Keratinocyte (primary cell): ENCODE data around the gene FRY. TPM values are rescaled to one million over a fixed set of nuclear protein-coding genes. Genes with fewer than 3 reads are reported as not detected.

Experiments
- DNase-seq: peaks from one replicate; pipeline ENCODE4 v3.0.0-alpha.2; 2011; ENCODE audit warnings: low read depth, missing footprints, low spot score
- FAIRE-seq: peaks from 2 replicates; lab custom pipeline; 2011; peaks lifted over from hg19 to GRCh38; lab: Jason Lieb, UNC
- H2AFZ ChIP-seq: 2 replicates; pipeline ENCODE4 v1.6.0; 2012; ENCODE audit warnings: low read length, control low read depth, inconsistent platforms; ENCODE audit not compliant: control insufficient read depth
- H3K27ac ChIP-seq: 2 replicates; pipeline ENCODE4 v1.5.1; 2011; ENCODE audit warnings: low read length; ENCODE audit not compliant: control insufficient read depth, insufficient read depth
- H3K27me3 ChIP-seq: 3 replicates; pipeline ENCODE4 v1.6.0; 2011; ENCODE audit warnings: low read length; ENCODE audit not compliant: control insufficient read depth, insufficient read depth; ENCODE audit errors: extremely low read depth
- H3K36me3 ChIP-seq, 2 experiments: 2 replicates in 1 of 2; 3 replicates in 1 of 2; pipeline ENCODE4 v1.5.1; 2011; ENCODE audit warnings: low read length in 2 of 2, mild to moderate bottlenecking in 1 of 2; ENCODE audit not compliant: control insufficient read depth in 2 of 2, insufficient read depth in 2 of 2; ENCODE audit errors: extremely low read depth in 1 of 2
- H3K4me1 ChIP-seq: 3 replicates; pipeline ENCODE4 v1.5.1; 2011; ENCODE audit warnings: low read length; ENCODE audit not compliant: control insufficient read depth, insufficient read depth; ENCODE audit errors: extremely low read depth
- H3K4me2 ChIP-seq: 3 replicates; pipeline ENCODE4 v1.6.0; 2011; ENCODE audit warnings: low read depth, low read length; ENCODE audit not compliant: control insufficient read depth, insufficient read depth; ENCODE audit errors: extremely low read depth
- H3K4me3 ChIP-seq, 3 experiments: fragments of 200-600 bp in 1 of 3; sonication (generic) in 1 of 3; 2 replicates in 2 of 3; 3 replicates in 1 of 3; pipeline ENCODE4 v1.5.1; 2011 to 2016; ENCODE audit warnings: low read length in 3 of 3, mild to moderate bottlenecking in 3 of 3, control low read depth in 2 of 3, inconsistent platforms in 1 of 3, low read depth in 1 of 3, mixed read lengths in 1 of 3, mixed run types in 1 of 3, moderate library complexity in 1 of 3; ENCODE audit not compliant: control insufficient read depth in 2 of 3, insufficient read depth in 2 of 3; ENCODE audit errors: extremely low read depth in 1 of 3
- H3K79me2 ChIP-seq: 2 replicates; pipeline ENCODE4 v1.6.0; 2012; ENCODE audit warnings: low read length; ENCODE audit not compliant: control insufficient read depth, insufficient read depth
- H3K9ac ChIP-seq: 3 replicates; pipeline ENCODE4 v1.6.0; 2011; ENCODE audit warnings: low read length; ENCODE audit not compliant: control insufficient read depth, insufficient read depth; ENCODE audit errors: extremely low read depth
- H3K9me1 ChIP-seq: 3 replicates; pipeline ENCODE4 v1.6.0; 2011; ENCODE audit warnings: low read length; ENCODE audit not compliant: control insufficient read depth, insufficient read depth; ENCODE audit errors: extremely low read depth
- H3K9me3 ChIP-seq: 2 replicates; pipeline ENCODE4 v1.5.1; 2012; ENCODE audit warnings: low read depth, low read length; ENCODE audit not compliant: control insufficient read depth
- H4K20me1 ChIP-seq: 3 replicates; pipeline ENCODE4 v1.6.0; 2011; ENCODE audit warnings: low read length; ENCODE audit not compliant: control insufficient read depth, insufficient read depth; ENCODE audit errors: extremely low read depth
- CTCF ChIP-seq, 3 experiments: IDR thresholded peaks in 1 of 3; conservative IDR thresholded peaks in 1 of 3; optimal IDR thresholded peaks in 1 of 3; 2 replicates in 2 of 3; 3 replicates in 1 of 3; pipeline versions ENCODE3 to v1.5.1; 2011; ENCODE audit warnings: low read length in 3 of 3, mild to moderate bottlenecking in 3 of 3, moderate library complexity in 2 of 3, control low read depth in 1 of 3, inconsistent platforms in 1 of 3; ENCODE audit not compliant: insufficient read depth in 2 of 3; ENCODE audit errors: extremely low read depth in 1 of 3
- EZH2 ChIP-seq: IDR thresholded peaks from one replicate; pipeline ENCODE4 v1.6.1; 2012; ENCODE audit warnings: inconsistent platforms, mild to moderate bottlenecking, low read length, moderate library complexity
- dilution Hi-C: fragments of 300-500 bp; cut with MboI; formaldehyde crosslinking; loops from one replicate; pipeline ENCODE4 v1.7.0; 2020; ENCODE audit warnings: low sequenced_read_pairs; ENCODE audit not compliant: extremely low pct_ligation_motif_present
- polyA plus RNA-seq, 5 experiments: library from polyadenylated mRNA; depleted of rRNA in 3 of 5; stranded (reverse) in 3 of 5; stranded (forward) in 1 of 5; unstranded in 1 of 5; fragments of >200 nt; gene quantifications; 1 replicate in 1 of 5; 2 replicates in 3 of 5; 3 replicates in 1 of 5; pipeline versions ENCODE4 v1.2.1 to v1.2.3, GENCODE V29; 2011 to 2012; ENCODE audit warnings: missing spikeins in 2 of 5, low read depth in 1 of 5, low replicate concordance in 1 of 5

The FRY gene
- polyA plus RNA-seq, 1 donor (not counting 4 experiments of a cell fraction or from before 2014, with no cell fraction given): 0.80 TPM

- DNase-seq (no peak), FAIRE-seq (no peak)
- Histone ChIP-seq H4K20me1 (no peaks in the 10 kb centered on the region), H3K36me3 (no peaks in the 10 kb centered on the region), H3K4me1 (no peaks in the 10 kb centered on the region), H3K9me1 (no peaks in the 10 kb centered on the region), H3K4me3 (no peak overlapping the region), H2AFZ (no peak overlapping the region), H3K27me3 (no peaks in the 10 kb centered on the region), H3K27ac (no peak overlapping the region), H3K4me2 (no peak overlapping the region), H3K9ac (no peak overlapping the region), H3K79me2 (no peaks in the 10 kb centered on the region), H3K9me3 (no peaks in the 10 kb centered on the region)
- dilution Hi-C loops: no loop called here
- TF ChIP-seq CTCF (optimal IDR thresholded peaks at IDR 0.05 in 1 of 3, IDR thresholded peaks at IDR 0.05 in 1 of 3, conservative IDR thresholded peaks at IDR 0.05 in 1 of 3; ENCODE audit: extremely low read depth in 1 of 3, insufficient read depth in 2 of 3, low read length in 3 of 3) (no peak), EZH2 (no peak)
These were observed 206.1 kb downstream of the FRY start for GRCh38 chr13:32237681-32238080.

GRCh38 chr13:32243695-32244094 is 212.1 kb downstream of the FRY start:
- no peaks in the 10 kb centered on the region for H3K9me3 ChIP-seq
- H3K4me2 ChIP-seq: no peak overlapping the region
- H3K36me3 ChIP-seq: no peaks in the 10 kb centered on the region
- no peak overlapping the region for H2AFZ ChIP-seq
- no peaks in the 10 kb centered on the region for H4K20me1 ChIP-seq
- TF ChIP-seq CTCF (optimal IDR thresholded peaks at IDR 0.05 in 1 of 3, IDR thresholded peaks at IDR 0.05 in 1 of 3, conservative IDR thresholded peaks at IDR 0.05 in 1 of 3; ENCODE audit: extremely low read depth in 1 of 3, insufficient read depth in 2 of 3, low read length in 3 of 3) (no peak), EZH2 (no peak)
- dilution Hi-C loops: no loop called here
- DNase-seq (no peak), FAIRE-seq (no peak)
- H3K79me2 ChIP-seq: no peaks in the 10 kb centered on the region
- no peaks in the 10 kb centered on the region for H3K4me1 ChIP-seq
- H3K27me3 ChIP-seq: no peaks in the 10 kb centered on the region
- H3K9ac ChIP-seq: no peak overlapping the region
- H3K9me1 ChIP-seq: no peaks in the 10 kb centered on the region
- no peak overlapping the region for H3K4me3 ChIP-seq
- no peak overlapping the region for H3K27ac ChIP-seq
